ENCODE data around the gene ITGAE.

The ITGAE gene

DNA sequence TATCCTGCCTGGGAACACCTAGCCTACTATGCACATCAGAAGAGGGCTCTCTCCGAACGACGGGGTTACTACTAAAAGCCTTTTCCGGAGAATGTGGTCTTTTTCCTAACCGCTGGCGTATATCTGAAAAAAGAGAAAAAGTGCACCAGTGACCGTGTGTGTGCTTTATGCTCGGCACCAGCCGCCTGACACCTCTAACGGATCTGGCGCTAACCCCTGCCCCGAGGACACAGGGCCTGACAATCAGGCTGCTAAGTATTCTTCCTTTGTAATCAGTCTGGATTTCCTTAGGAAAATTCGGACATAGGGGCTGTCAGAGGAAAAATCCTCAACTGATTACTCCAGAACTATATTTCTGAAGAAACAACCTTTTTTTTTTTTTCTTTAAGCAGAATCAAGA lies 13.4 kb upstream of the ITGAE start:
- CTCF ChIA-PET = interaction anchor here (0.7 to 1.3 kb wide), 4 partner anchors 8 to 258 kb away, joined by 3 to 5 read pairs (median 3); no protein-coding TSS in a partner anchor

More for the DNA sequence above, 13.4 kb upstream of the ITGAE start:
- H3K27ac ChIP-seq (ENCODE audit: extremely low read depth, low read depth, low read length) = no peak overlapping the region
- H3K9me3 ChIP-seq (ENCODE audit: control insufficient read depth, insufficient read depth, low read depth, low read length) = no peaks in the 10 kb centered on the region
- no peaks in the 10 kb centered on the region for H3K4me1 ChIP-seq (ENCODE audit: control insufficient read depth, insufficient read depth, low read length)
- POLR2A ChIA-PET = no interaction called here
- H3K36me3 ChIP-seq (ENCODE audit: control insufficient read depth in 2 of 2, insufficient read depth in 1 of 2, low read length in 2 of 2) = peaks cover 67 to 94% of the 10 kb centered on the region in 2 experiments
- no peak overlapping the region for H3K4me3 ChIP-seq (ENCODE audit: low read depth, low read length)
- TF ChIP-seq ZNF394 (tag by site-specific recombination; IDR thresholded peaks at IDR 0.05; ENCODE audit: borderline replicate concordance) (no peak), ZNF785 (tag by site-specific recombination; IDR thresholded peaks at IDR 0.05) (no peak), BCL11B (tag by site-specific recombination; IDR thresholded peaks at IDR 0.05; ENCODE audit: low read depth) (no peak), ZNF621 (tag by site-specific recombination; IDR thresholded peaks at IDR 0.05) (no peak), ZNF23 (tag by site-specific recombination; IDR thresholded peaks at IDR 0.05; ENCODE audit: borderline replicate concordance) (no peak), ZNF76 (tag by site-specific recombination; IDR thresholded peaks at IDR 0.05; ENCODE audit: borderline replicate concordance, low read depth) (no peak), ZNF16 (tag by site-specific recombination; IDR thresholded peaks at IDR 0.05; ENCODE audit: low read depth) (no peak), ZNF521 (tag by site-specific recombination; IDR thresholded peaks at IDR 0.05) (no peak), ZNF302 (tag by site-specific recombination; IDR thresholded peaks at IDR 0.05; ENCODE audit: low read depth) (no peak), ZNF239 (tag by site-specific recombination; IDR thresholded peaks at IDR 0.05) (no peak), ZNF221 (tag by site-specific recombination; IDR thresholded peaks at IDR 0.05; ENCODE audit: borderline replicate concordance) (no peak)
- TF ChIP-seq, protein P1, sequence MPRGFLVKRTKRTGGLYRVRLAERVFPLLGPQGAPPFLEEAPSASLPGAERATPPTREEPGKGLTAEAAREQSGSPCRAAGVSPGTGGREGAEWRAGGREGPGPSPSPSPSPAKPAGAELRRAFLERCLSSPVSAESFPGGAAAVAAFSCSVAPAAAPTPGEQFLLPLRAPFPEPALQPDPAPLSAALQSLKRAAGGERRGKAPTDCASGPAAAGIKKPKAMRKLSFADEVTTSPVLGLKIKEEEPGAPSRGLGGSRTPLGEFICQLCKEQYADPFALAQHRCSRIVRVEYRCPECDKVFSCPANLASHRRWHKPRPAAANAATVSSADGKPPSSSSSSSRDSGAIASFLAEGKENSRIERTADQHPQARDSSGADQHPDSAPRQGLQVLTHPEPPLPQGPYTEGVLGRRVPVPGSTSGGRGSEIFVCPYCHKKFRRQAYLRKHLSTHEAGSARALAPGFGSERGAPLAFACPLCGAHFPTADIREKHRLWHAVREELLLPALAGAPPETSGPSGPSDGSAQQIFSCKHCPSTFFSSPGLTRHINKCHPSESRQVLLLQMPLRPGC (tag by site-specific recombination; IDR thresholded peaks at IDR 0.05) = no peak
- TF ChIP-seq, protein P2, sequence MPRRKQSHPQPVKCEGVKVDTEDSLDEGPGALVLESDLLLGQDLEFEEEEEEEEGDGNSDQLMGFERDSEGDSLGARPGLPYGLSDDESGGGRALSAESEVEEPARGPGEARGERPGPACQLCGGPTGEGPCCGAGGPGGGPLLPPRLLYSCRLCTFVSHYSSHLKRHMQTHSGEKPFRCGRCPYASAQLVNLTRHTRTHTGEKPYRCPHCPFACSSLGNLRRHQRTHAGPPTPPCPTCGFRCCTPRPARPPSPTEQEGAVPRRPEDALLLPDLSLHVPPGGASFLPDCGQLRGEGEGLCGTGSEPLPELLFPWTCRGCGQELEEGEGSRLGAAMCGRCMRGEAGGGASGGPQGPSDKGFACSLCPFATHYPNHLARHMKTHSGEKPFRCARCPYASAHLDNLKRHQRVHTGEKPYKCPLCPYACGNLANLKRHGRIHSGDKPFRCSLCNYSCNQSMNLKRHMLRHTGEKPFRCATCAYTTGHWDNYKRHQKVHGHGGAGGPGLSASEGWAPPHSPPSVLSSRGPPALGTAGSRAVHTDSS (tag by site-specific recombination; IDR thresholded peaks at IDR 0.05) = no peak
- TF ChIP-seq, protein P3, sequence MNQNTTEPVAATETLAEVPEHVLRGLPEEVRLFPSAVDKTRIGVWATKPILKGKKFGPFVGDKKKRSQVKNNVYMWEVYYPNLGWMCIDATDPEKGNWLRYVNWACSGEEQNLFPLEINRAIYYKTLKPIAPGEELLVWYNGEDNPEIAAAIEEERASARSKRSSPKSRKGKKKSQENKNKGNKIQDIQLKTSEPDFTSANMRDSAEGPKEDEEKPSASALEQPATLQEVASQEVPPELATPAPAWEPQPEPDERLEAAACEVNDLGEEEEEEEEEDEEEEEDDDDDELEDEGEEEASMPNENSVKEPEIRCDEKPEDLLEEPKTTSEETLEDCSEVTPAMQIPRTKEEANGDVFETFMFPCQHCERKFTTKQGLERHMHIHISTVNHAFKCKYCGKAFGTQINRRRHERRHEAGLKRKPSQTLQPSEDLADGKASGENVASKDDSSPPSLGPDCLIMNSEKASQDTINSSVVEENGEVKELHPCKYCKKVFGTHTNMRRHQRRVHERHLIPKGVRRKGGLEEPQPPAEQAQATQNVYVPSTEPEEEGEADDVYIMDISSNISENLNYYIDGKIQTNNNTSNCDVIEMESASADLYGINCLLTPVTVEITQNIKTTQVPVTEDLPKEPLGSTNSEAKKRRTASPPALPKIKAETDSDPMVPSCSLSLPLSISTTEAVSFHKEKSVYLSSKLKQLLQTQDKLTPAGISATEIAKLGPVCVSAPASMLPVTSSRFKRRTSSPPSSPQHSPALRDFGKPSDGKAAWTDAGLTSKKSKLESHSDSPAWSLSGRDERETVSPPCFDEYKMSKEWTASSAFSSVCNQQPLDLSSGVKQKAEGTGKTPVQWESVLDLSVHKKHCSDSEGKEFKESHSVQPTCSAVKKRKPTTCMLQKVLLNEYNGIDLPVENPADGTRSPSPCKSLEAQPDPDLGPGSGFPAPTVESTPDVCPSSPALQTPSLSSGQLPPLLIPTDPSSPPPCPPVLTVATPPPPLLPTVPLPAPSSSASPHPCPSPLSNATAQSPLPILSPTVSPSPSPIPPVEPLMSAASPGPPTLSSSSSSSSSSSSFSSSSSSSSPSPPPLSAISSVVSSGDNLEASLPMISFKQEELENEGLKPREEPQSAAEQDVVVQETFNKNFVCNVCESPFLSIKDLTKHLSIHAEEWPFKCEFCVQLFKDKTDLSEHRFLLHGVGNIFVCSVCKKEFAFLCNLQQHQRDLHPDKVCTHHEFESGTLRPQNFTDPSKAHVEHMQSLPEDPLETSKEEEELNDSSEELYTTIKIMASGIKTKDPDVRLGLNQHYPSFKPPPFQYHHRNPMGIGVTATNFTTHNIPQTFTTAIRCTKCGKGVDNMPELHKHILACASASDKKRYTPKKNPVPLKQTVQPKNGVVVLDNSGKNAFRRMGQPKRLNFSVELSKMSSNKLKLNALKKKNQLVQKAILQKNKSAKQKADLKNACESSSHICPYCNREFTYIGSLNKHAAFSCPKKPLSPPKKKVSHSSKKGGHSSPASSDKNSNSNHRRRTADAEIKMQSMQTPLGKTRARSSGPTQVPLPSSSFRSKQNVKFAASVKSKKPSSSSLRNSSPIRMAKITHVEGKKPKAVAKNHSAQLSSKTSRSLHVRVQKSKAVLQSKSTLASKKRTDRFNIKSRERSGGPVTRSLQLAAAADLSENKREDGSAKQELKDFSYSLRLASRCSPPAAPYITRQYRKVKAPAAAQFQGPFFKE (tag by site-specific recombination; IDR thresholded peaks at IDR 0.05; ENCODE audit: borderline replicate concordance) = no peak
- TF ChIP-seq, protein P4, sequence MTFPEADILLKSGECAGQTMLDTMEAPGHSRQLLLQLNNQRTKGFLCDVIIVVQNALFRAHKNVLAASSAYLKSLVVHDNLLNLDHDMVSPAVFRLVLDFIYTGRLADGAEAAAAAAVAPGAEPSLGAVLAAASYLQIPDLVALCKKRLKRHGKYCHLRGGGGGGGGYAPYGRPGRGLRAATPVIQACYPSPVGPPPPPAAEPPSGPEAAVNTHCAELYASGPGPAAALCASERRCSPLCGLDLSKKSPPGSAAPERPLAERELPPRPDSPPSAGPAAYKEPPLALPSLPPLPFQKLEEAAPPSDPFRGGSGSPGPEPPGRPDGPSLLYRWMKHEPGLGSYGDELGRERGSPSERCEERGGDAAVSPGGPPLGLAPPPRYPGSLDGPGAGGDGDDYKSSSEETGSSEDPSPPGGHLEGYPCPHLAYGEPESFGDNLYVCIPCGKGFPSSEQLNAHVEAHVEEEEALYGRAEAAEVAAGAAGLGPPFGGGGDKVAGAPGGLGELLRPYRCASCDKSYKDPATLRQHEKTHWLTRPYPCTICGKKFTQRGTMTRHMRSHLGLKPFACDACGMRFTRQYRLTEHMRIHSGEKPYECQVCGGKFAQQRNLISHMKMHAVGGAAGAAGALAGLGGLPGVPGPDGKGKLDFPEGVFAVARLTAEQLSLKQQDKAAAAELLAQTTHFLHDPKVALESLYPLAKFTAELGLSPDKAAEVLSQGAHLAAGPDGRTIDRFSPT (tag by site-specific recombination; IDR thresholded peaks at IDR 0.05) = no peak

All from HEK293 (cell line).